Rectal smooth muscle tissue (tissue), 1 donor: ENCODE results near the gene USP19.

ENCODE experiments used
- H3K27ac ChIP-seq: one replicate; pipeline ENCODE4 v1.7.0; 2013; ENCODE audit warnings: low read depth, low read length, inconsistent platforms
- H3K27me3 ChIP-seq: one replicate; pipeline ENCODE4 v1.7.0; 2013; ENCODE audit warnings: low read length; ENCODE audit not compliant: control insufficient read depth, insufficient read depth
- H3K36me3 ChIP-seq: one replicate; pipeline ENCODE4 v1.7.0; 2013; ENCODE audit warnings: low read length; ENCODE audit not compliant: control insufficient read depth, insufficient read depth
- H3K4me1 ChIP-seq: one replicate; pipeline ENCODE4 v1.7.0; 2013; ENCODE audit warnings: low read length; ENCODE audit not compliant: control insufficient read depth, insufficient read depth
- H3K4me3 ChIP-seq: one replicate; pipeline ENCODE4 v1.7.0; 2013; ENCODE audit warnings: low read length
- H3K9ac ChIP-seq: one replicate; pipeline ENCODE4 v1.7.0; 2013; ENCODE audit warnings: low read length

Gene USP19, protein sequence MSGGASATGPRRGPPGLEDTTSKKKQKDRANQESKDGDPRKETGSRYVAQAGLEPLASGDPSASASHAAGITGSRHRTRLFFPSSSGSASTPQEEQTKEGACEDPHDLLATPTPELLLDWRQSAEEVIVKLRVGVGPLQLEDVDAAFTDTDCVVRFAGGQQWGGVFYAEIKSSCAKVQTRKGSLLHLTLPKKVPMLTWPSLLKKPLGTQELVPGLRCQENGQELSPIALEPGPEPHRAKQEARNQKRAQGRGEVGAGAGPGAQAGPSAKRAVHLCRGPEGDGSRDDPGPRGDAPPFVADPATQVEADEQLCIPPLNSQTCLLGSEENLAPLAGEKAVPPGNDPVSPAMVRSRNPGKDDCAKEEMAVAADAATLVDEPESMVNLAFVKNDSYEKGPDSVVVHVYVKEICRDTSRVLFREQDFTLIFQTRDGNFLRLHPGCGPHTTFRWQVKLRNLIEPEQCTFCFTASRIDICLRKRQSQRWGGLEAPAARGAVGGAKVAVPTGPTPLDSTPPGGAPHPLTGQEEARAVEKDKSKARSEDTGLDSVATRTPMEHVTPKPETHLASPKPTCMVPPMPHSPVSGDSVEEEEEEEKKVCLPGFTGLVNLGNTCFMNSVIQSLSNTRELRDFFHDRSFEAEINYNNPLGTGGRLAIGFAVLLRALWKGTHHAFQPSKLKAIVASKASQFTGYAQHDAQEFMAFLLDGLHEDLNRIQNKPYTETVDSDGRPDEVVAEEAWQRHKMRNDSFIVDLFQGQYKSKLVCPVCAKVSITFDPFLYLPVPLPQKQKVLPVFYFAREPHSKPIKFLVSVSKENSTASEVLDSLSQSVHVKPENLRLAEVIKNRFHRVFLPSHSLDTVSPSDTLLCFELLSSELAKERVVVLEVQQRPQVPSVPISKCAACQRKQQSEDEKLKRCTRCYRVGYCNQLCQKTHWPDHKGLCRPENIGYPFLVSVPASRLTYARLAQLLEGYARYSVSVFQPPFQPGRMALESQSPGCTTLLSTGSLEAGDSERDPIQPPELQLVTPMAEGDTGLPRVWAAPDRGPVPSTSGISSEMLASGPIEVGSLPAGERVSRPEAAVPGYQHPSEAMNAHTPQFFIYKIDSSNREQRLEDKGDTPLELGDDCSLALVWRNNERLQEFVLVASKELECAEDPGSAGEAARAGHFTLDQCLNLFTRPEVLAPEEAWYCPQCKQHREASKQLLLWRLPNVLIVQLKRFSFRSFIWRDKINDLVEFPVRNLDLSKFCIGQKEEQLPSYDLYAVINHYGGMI (N-terminal part only)

DNA sequence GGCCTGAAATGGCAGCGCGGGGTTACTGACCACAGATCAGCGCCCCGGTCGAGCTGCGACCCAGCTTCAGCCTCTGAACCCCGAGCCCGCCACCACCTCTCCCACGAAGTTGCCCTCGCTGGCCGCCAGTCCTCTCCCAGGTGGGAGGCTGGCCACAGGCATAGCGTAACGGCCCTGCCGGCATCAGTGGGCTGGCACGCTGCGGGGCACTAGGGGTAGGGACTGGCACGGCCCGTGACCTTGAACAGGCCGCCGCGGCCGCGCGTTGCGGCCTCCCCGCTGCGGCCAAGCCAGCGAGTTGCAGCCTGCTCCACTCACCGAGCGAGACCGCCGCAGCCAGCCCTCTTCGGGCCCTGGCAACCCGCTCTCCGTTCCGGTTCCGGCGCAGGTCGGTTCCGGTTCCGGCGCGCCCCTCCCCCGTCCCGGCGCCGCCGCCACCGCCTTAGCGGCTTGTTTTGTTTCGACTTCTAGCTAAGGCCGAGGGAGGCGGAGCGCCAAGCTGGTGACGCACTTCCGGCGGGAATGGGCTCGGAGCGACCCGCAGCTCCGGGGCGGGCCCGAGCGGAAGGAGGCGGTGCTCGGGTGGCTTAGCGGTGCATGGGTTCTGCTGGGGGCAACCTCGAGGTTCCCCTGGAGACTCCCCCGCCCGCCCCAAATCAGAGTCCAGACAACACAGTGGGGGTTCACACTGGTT is at the start of gene USP19:
TSS of gene USP19 (minus strand) at position 386 of the 694 bp plus-strand sequence. CDS start 1,678 bp downstream, outside the sequence.
- Histone ChIP-seq H3K9ac (peak within 1 kb of the TSS; percentile 99), H3K4me1 (peaks cover 17% of the 10 kb centered on the region), H3K36me3 (peaks cover 35% of the 10 kb centered on the region), H3K4me3 (peak within 1 kb of the TSS; percentile 98), H3K27me3 (no peaks in the 10 kb centered on the region), H3K27ac (peak within 1 kb of the TSS; percentile 98)

DNA sequence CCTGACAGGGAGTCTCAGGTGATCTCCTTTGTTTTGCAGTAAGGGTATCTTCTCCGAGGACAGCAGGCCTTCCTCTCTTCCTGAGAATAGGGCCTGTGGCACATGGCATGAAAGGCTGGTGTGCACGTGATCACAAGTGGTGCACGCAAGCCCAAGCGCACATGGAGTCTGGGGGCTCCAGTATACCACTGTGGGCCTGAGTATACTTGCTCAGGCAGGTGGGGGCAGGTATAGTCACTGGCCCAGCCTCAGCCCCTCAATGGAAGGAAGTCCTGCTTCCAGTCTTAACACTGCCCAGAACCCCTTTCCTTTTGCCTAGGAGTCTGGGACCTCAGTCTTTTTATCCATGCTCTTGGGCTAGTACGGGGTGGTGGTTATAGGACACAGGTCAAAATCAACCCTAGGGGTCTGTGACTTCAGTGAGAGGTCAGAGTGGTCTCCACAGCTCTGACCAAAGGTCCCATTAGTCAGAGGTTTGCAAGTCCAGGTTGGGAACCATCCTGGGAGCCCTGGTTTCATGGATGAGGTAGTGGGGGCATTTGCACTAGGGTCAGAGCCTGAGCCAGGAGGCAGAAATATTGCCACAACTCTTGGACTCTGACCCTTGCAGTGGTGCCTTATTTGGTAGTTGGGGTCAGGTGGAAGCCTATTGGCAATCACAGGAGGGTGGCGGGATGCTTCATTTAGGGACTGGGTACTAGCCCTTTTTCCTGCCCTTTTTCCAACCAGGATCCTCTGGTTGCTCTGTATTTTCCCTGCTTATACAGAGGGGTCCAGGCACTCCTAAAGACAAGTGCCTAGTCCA is 46.3 kb upstream of the USP19 start:
- peaks cover 13% of the 10 kb centered on the region for H3K4me1 ChIP-seq
- peaks cover 13% of the 10 kb centered on the region for H3K36me3 ChIP-seq
- H3K9ac ChIP-seq = peak overlapping the region; percentile 4
- H3K27ac ChIP-seq = peak overlapping the region; percentile 93
- H3K4me3 ChIP-seq = peak overlapping the region; percentile 88
- no peaks in the 10 kb centered on the region for H3K27me3 ChIP-seq

GRCh38 chr3:49165771-49166751 is 45.4 kb upstream of the USP19 start, which contains the start of gene CCDC71:
TSS of gene CCDC71 (minus strand) at chr3:49166331. CDS start at chr3:49164208, 2,123 bp downstream.
- peak within 1 kb of the TSS; percentile 70 for H3K9ac ChIP-seq

GRCh38 chr3:49164983-49165720 is 44.5 kb upstream of the USP19 start:
- Histone ChIP-seq H3K4me1 (peaks cover 8% of the 10 kb centered on the region), H3K36me3 (peaks cover 13% of the 10 kb centered on the region), H3K9ac (peak overlapping the region; percentile 70), H3K27me3 (no peaks in the 10 kb centered on the region), H3K4me3 (peak overlapping the region; percentile 88), H3K27ac (peak overlapping the region; percentile 93)

More at GRCh38 chr3:49165771-49166751, 45.4 kb upstream of the USP19 start, which contains the start of gene CCDC71:
- H3K4me3 ChIP-seq = peak within 1 kb of the TSS; percentile 88
- no peaks in the 10 kb centered on the region for H3K27me3 ChIP-seq
- H3K36me3 ChIP-seq = peaks cover 13% of the 10 kb centered on the region
- peaks cover 13% of the 10 kb centered on the region for H3K4me1 ChIP-seq
- peak within 1 kb of the TSS; percentile 93 for H3K27ac ChIP-seq

GRCh38 chr3:49163609-49164008 is 43.0 kb upstream of the USP19 start:
- Histone ChIP-seq H3K27ac (no peak overlapping the region), H3K27me3 (no peaks in the 10 kb centered on the region), H3K4me3 (no peak overlapping the region), H3K36me3 (peaks cover 13% of the 10 kb centered on the region), H3K9ac (no peak overlapping the region), H3K4me1 (peaks cover 8% of the 10 kb centered on the region)

GRCh38 chr3:49162751-49163419 is 42.3 kb upstream of the USP19 start:
- H3K27ac ChIP-seq = no peak overlapping the region
- no peaks in the 10 kb centered on the region for H3K27me3 ChIP-seq
- H3K4me1 ChIP-seq = peaks cover 8% of the 10 kb centered on the region
- H3K4me3 ChIP-seq = no peak overlapping the region
- H3K9ac ChIP-seq = no peak overlapping the region
- peaks cover 13% of the 10 kb centered on the region for H3K36me3 ChIP-seq

GRCh38 chr3:49161808-49162530 is 41.3 kb upstream of the USP19 start:
- peaks cover 8% of the 10 kb centered on the region for H3K4me1 ChIP-seq
- H3K27me3 ChIP-seq = no peaks in the 10 kb centered on the region
- no peak overlapping the region for H3K27ac ChIP-seq
- H3K9ac ChIP-seq = no peak overlapping the region
- peaks cover 13% of the 10 kb centered on the region for H3K36me3 ChIP-seq
- no peak overlapping the region for H3K4me3 ChIP-seq

- H3K9ac ChIP-seq = no peak overlapping the region
- H3K4me3 ChIP-seq = no peak overlapping the region
- peaks cover 3% of the 10 kb centered on the region for H3K4me1 ChIP-seq
- no peaks in the 10 kb centered on the region for H3K27me3 ChIP-seq
- no peak overlapping the region for H3K27ac ChIP-seq
- H3K36me3 ChIP-seq = peaks cover 13% of the 10 kb centered on the region
Observed at GRCh38 chr3:49161197-49161596, 40.6 kb upstream of the USP19 start.

DNA sequence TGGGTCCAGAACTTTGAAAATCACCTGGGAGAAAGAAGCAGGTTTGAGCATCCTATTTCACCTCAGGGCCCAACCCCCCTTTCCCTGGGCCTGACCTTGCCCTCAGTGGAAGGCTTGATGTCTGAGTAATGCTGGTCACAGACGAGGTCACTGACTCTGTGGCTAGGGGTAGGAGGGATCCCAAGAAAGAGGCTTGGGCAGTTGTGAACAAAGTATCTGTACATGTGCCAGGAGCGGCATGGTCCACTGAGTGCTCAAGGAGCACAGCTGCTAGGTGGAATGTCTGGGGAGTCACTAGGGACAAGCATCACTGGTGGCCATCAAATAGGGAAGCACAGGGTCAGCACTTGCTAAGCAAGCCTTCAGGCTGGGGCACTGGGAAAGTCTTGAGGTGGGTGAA is 38.2 kb upstream of the USP19 start:
- no peak overlapping the region for H3K27ac ChIP-seq
- H3K9ac ChIP-seq = no peak overlapping the region
- peaks cover 10% of the 10 kb centered on the region for H3K36me3 ChIP-seq
- no peaks in the 10 kb centered on the region for H3K27me3 ChIP-seq
- no peaks in the 10 kb centered on the region for H3K4me1 ChIP-seq
- H3K4me3 ChIP-seq = no peak overlapping the region
